Rectal smooth muscle tissue (tissue), 1 donor: ENCODE data around the gene ST6GALNAC3.

Experiments
- H3K27ac ChIP-seq: one replicate; pipeline ENCODE4 v1.7.0; 2013; ENCODE audit warnings: low read depth, low read length, inconsistent platforms
- H3K27me3 ChIP-seq: one replicate; pipeline ENCODE4 v1.7.0; 2013; ENCODE audit warnings: low read length; ENCODE audit not compliant: control insufficient read depth, insufficient read depth
- H3K36me3 ChIP-seq: one replicate; pipeline ENCODE4 v1.7.0; 2013; ENCODE audit warnings: low read length; ENCODE audit not compliant: control insufficient read depth, insufficient read depth
- H3K4me1 ChIP-seq: one replicate; pipeline ENCODE4 v1.7.0; 2013; ENCODE audit warnings: low read length; ENCODE audit not compliant: control insufficient read depth, insufficient read depth
- H3K4me3 ChIP-seq: one replicate; pipeline ENCODE4 v1.7.0; 2013; ENCODE audit warnings: low read length
- H3K9ac ChIP-seq: one replicate; pipeline ENCODE4 v1.7.0; 2013; ENCODE audit warnings: low read length

The ST6GALNAC3 gene

GRCh38 chr1:76138217-76138616 is 63.7 kb downstream of the ST6GALNAC3 start:
- H3K36me3 ChIP-seq = no peaks in the 10 kb centered on the region
- no peaks in the 10 kb centered on the region for H3K4me1 ChIP-seq
- H3K27me3 ChIP-seq = no peaks in the 10 kb centered on the region
- H3K4me3 ChIP-seq = no peak overlapping the region
- H3K9ac ChIP-seq = no peak overlapping the region
- no peak overlapping the region for H3K27ac ChIP-seq

GRCh38 chr1:76140227-76140626 is 65.7 kb downstream of the ST6GALNAC3 start:
- Histone ChIP-seq H3K9ac (no peak overlapping the region), H3K36me3 (no peaks in the 10 kb centered on the region), H3K4me1 (no peaks in the 10 kb centered on the region), H3K4me3 (no peak overlapping the region), H3K27ac (no peak overlapping the region), H3K27me3 (no peaks in the 10 kb centered on the region)

GRCh38 chr1:76141929-76142328 is 67.4 kb downstream of the ST6GALNAC3 start:
- Histone ChIP-seq H3K27me3 (no peaks in the 10 kb centered on the region), H3K4me3 (no peak overlapping the region), H3K27ac (no peak overlapping the region), H3K4me1 (no peaks in the 10 kb centered on the region), H3K9ac (no peak overlapping the region), H3K36me3 (no peaks in the 10 kb centered on the region)

GRCh38 chr1:76142771-76143540 is 68.4 kb downstream of the ST6GALNAC3 start:
- no peak overlapping the region for H3K9ac ChIP-seq

GRCh38 chr1:76144247-76144646 is 69.7 kb downstream of the ST6GALNAC3 start:
- no peaks in the 10 kb centered on the region for H3K4me1 ChIP-seq
- H3K27me3 ChIP-seq = no peaks in the 10 kb centered on the region
- H3K9ac ChIP-seq = no peak overlapping the region
- no peak overlapping the region for H3K27ac ChIP-seq
- no peak overlapping the region for H3K4me3 ChIP-seq
- H3K36me3 ChIP-seq = no peaks in the 10 kb centered on the region

More at GRCh38 chr1:76142771-76143540, 68.4 kb downstream of the ST6GALNAC3 start:
- H3K27me3 ChIP-seq = no peaks in the 10 kb centered on the region
- H3K4me1 ChIP-seq = no peaks in the 10 kb centered on the region
- H3K4me3 ChIP-seq = no peak overlapping the region
- H3K27ac ChIP-seq = no peak overlapping the region
- H3K36me3 ChIP-seq = no peaks in the 10 kb centered on the region

GRCh38 chr1:76145332-76145731 is 70.8 kb downstream of the ST6GALNAC3 start:
- Histone ChIP-seq H3K36me3 (no peaks in the 10 kb centered on the region), H3K4me1 (no peaks in the 10 kb centered on the region), H3K9ac (no peak overlapping the region), H3K4me3 (no peak overlapping the region), H3K27ac (no peak overlapping the region), H3K27me3 (no peaks in the 10 kb centered on the region)

GRCh38 chr1:76146184-76146583 is 71.6 kb downstream of the ST6GALNAC3 start:
- Histone ChIP-seq H3K4me1 (no peaks in the 10 kb centered on the region), H3K9ac (no peak overlapping the region), H3K27ac (no peak overlapping the region), H3K36me3 (no peaks in the 10 kb centered on the region), H3K27me3 (no peaks in the 10 kb centered on the region), H3K4me3 (no peak overlapping the region)

- no peak overlapping the region for H3K27ac ChIP-seq
- no peak overlapping the region for H3K9ac ChIP-seq
- H3K36me3 ChIP-seq = no peaks in the 10 kb centered on the region
- no peaks in the 10 kb centered on the region for H3K4me1 ChIP-seq
- H3K27me3 ChIP-seq = no peaks in the 10 kb centered on the region
- H3K4me3 ChIP-seq = no peak overlapping the region
These were observed 73.4 kb downstream of the ST6GALNAC3 start for GRCh38 chr1:76147917-76148316.

GRCh38 chr1:76148460-76148859 is 73.9 kb downstream of the ST6GALNAC3 start:
- Histone ChIP-seq H3K27ac (no peak overlapping the region), H3K9ac (no peak overlapping the region), H3K4me3 (no peak overlapping the region)

GRCh38 chr1:76153841-76154205 is 79.3 kb downstream of the ST6GALNAC3 start:
- Histone ChIP-seq H3K27ac (no peak overlapping the region), H3K4me1 (peaks cover 3% of the 10 kb centered on the region), H3K27me3 (no peaks in the 10 kb centered on the region), H3K4me3 (no peak overlapping the region), H3K36me3 (no peaks in the 10 kb centered on the region), H3K9ac (no peak overlapping the region)

More at GRCh38 chr1:76148460-76148859, 73.9 kb downstream of the ST6GALNAC3 start:
- H3K36me3 ChIP-seq = no peaks in the 10 kb centered on the region
- H3K4me1 ChIP-seq = no peaks in the 10 kb centered on the region
- no peaks in the 10 kb centered on the region for H3K27me3 ChIP-seq

GRCh38 chr1:76154206-76154956 is 79.8 kb downstream of the ST6GALNAC3 start:
- Histone ChIP-seq H3K27me3 (no peaks in the 10 kb centered on the region), H3K36me3 (no peaks in the 10 kb centered on the region), H3K9ac (peak overlapping the region; percentile 42), H3K27ac (no peak overlapping the region), H3K4me3 (peak overlapping the region; percentile 70), H3K4me1 (peaks cover 3% of the 10 kb centered on the region)

- H3K4me1 ChIP-seq = peaks cover 3% of the 10 kb centered on the region
- H3K4me3 ChIP-seq = no peak overlapping the region
- H3K9ac ChIP-seq = no peak overlapping the region
- H3K27me3 ChIP-seq = no peaks in the 10 kb centered on the region
- no peaks in the 10 kb centered on the region for H3K36me3 ChIP-seq
- H3K27ac ChIP-seq = no peak overlapping the region
These were observed 82.4 kb downstream of the ST6GALNAC3 start for GRCh38 chr1:76156987-76157386.
